ENCODE data around the gene THSD8. TPM values are rescaled to one million over a fixed set of nuclear protein-coding genes. Genes with fewer than 3 reads are reported as not detected.

Gene THSD8
- polyA plus RNA-seq, 1 donor from 2014 or later: not detected

GRCh38 chr19:12769689-12770088, 32.2 kb upstream of the THSD8 start:
- H3K36me3 ChIP-seq (ENCODE audit: insufficient read depth, low read length): no peaks in the 10 kb centered on the region
- no peak overlapping the region for H2AFZ ChIP-seq (ENCODE audit: low read depth, low read length)
- H3K4me2 ChIP-seq (ENCODE audit: low read length): no peak overlapping the region
- H3K9me2 ChIP-seq (ENCODE audit: insufficient read depth, low read length): no peaks in the 10 kb centered on the region
- no peaks in the 10 kb centered on the region for H3F3A ChIP-seq (ENCODE audit: insufficient read depth, low read length, poor library complexity, severe bottlenecking)
- H4K20me1 ChIP-seq (ENCODE audit: insufficient read depth): no peaks in the 10 kb centered on the region
- no peaks in the 10 kb centered on the region for H3K9me3 ChIP-seq (ENCODE audit: low read length)
- no peaks in the 10 kb centered on the region for H3K27me3 ChIP-seq (ENCODE audit: insufficient read depth, low read depth, low read length)
- H3K9ac ChIP-seq (ENCODE audit: low read length): no peak overlapping the region
- no peaks in the 10 kb centered on the region for H3K79me2 ChIP-seq (replicated peaks; ENCODE audit: insufficient read depth, low read length)
- H3K4me3 ChIP-seq (ENCODE audit: low read length): no peak overlapping the region
- TF ChIP-seq TAF1 (IDR thresholded peaks at IDR 0.05; ENCODE audit: low read depth): no peak
- TF ChIP-seq SMC3 (conservative IDR thresholded peaks at IDR 0.05; ENCODE audit: poor library complexity): no peak
- TF ChIP-seq RAD21 (conservative IDR thresholded peaks at IDR 0.05): no peak
- TF ChIP-seq EP300 (conservative IDR thresholded peaks at IDR 0.05; ENCODE audit: poor library complexity, severe bottlenecking): no peak
- no peak for TF ChIP-seq POLR2AphosphoS5 (IDR thresholded peaks at IDR 0.05)
- no peak for TF ChIP-seq EZH2 (IDR thresholded peaks at IDR 0.05; ENCODE audit: borderline replicate concordance, insufficient read depth, low read length, poor library complexity, severe bottlenecking)
- TF ChIP-seq MXI1 (conservative IDR thresholded peaks at IDR 0.05; ENCODE audit: poor library complexity, severe bottlenecking): no peak
- no peak for TF ChIP-seq REST (IDR thresholded peaks at IDR 0.05; ENCODE audit: borderline replicate concordance)
- TF ChIP-seq, protein P1, sequence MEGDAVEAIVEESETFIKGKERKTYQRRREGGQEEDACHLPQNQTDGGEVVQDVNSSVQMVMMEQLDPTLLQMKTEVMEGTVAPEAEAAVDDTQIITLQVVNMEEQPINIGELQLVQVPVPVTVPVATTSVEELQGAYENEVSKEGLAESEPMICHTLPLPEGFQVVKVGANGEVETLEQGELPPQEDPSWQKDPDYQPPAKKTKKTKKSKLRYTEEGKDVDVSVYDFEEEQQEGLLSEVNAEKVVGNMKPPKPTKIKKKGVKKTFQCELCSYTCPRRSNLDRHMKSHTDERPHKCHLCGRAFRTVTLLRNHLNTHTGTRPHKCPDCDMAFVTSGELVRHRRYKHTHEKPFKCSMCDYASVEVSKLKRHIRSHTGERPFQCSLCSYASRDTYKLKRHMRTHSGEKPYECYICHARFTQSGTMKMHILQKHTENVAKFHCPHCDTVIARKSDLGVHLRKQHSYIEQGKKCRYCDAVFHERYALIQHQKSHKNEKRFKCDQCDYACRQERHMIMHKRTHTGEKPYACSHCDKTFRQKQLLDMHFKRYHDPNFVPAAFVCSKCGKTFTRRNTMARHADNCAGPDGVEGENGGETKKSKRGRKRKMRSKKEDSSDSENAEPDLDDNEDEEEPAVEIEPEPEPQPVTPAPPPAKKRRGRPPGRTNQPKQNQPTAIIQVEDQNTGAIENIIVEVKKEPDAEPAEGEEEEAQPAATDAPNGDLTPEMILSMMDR (IDR thresholded peaks at IDR 0.05; ENCODE audit: poor library complexity, severe bottlenecking): no peak
- no peak overlapping the region for H3K27ac ChIP-seq (ENCODE audit: low read length)

DNA sequence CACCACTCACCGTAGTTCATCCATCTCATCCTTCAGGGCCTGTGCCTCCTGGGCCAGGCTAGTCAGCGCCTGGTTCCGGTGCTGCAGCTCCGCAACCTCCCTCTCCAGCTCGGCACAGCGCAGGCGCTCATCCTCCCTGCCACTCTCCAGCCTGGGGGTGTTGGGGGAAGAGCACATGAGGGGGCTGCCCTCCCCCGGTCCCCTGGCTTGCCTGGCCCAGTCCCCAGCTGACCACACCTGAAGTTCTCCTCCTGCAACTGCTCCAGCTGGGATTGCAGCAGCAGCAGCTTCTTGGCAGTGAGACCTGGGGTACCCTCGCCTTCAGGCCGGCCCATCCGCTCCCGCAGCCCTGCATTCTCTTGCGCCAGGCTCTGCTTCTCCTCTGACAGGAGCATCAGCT, 30.9 kb upstream of the THSD8 start:
- Histone ChIP-seq H3K9me3 (ENCODE audit: low read length) (no peaks in the 10 kb centered on the region), H2AFZ (ENCODE audit: low read depth, low read length) (no peak overlapping the region), H3F3A (ENCODE audit: insufficient read depth, low read length, poor library complexity, severe bottlenecking) (no peaks in the 10 kb centered on the region), H3K36me3 (ENCODE audit: insufficient read depth, low read length) (no peaks in the 10 kb centered on the region), H3K4me3 (ENCODE audit: low read length) (no peak overlapping the region), H3K79me2 (replicated peaks; ENCODE audit: insufficient read depth, low read length) (no peaks in the 10 kb centered on the region), H3K27me3 (ENCODE audit: insufficient read depth, low read depth, low read length) (no peaks in the 10 kb centered on the region), H3K9me2 (ENCODE audit: insufficient read depth, low read length) (no peaks in the 10 kb centered on the region), H3K27ac (ENCODE audit: low read length) (no peak overlapping the region), H4K20me1 (ENCODE audit: insufficient read depth) (no peaks in the 10 kb centered on the region), H3K4me2 (ENCODE audit: low read length) (no peak overlapping the region), H3K9ac (ENCODE audit: low read length) (no peak overlapping the region)
- TF ChIP-seq POLR2AphosphoS5 (IDR thresholded peaks at IDR 0.05): no peak
- TF ChIP-seq SMC3 (conservative IDR thresholded peaks at IDR 0.05; ENCODE audit: poor library complexity): no peak
- no peak for TF ChIP-seq TAF1 (IDR thresholded peaks at IDR 0.05; ENCODE audit: low read depth)
- TF ChIP-seq EP300 (conservative IDR thresholded peaks at IDR 0.05; ENCODE audit: poor library complexity, severe bottlenecking): no peak
- TF ChIP-seq, protein P1 (IDR thresholded peaks at IDR 0.05; ENCODE audit: poor library complexity, severe bottlenecking): no peak
- no peak for TF ChIP-seq MXI1 (conservative IDR thresholded peaks at IDR 0.05; ENCODE audit: poor library complexity, severe bottlenecking)
- no peak for TF ChIP-seq EZH2 (IDR thresholded peaks at IDR 0.05; ENCODE audit: borderline replicate concordance, insufficient read depth, low read length, poor library complexity, severe bottlenecking)
- TF ChIP-seq RAD21 (conservative IDR thresholded peaks at IDR 0.05): no peak
- TF ChIP-seq REST (IDR thresholded peaks at IDR 0.05; ENCODE audit: borderline replicate concordance): no peak
